Neural cell (in vitro differentiated cells): ENCODE data around the gene COX7A2L. TPM values are rescaled to one million over a fixed set of nuclear protein-coding genes. Genes with fewer than 3 reads are reported as not detected.

ENCODE experiments used
- H2AFZ ChIP-seq: fragments of 200-600, 300-800 bp; sonication (generic), shearing (Covaris generic); 2 replicates; pipeline ENCODE4 v1.6.0; 2014; ENCODE audit warnings: low read depth, mild to moderate bottlenecking, antibody characterized with exemption, low read length, moderate library complexity
- H3F3A ChIP-seq: fragments of 200-600 bp; shearing (Covaris generic); 2 replicates; pipeline ENCODE4 v1.6.1; 2016; ENCODE audit warnings: mild to moderate bottlenecking, moderate library complexity, mixed read lengths, antibody characterized with exemption, low read length; ENCODE audit not compliant: insufficient read depth, poor library complexity, severe bottlenecking
- H3K27ac ChIP-seq: fragments of 200-600, 300-800 bp; sonication (generic), shearing (Covaris generic); 2 replicates; pipeline ENCODE4 v1.5.1; 2014; ENCODE audit warnings: mild to moderate bottlenecking, low read length, moderate library complexity
- H3K27me3 ChIP-seq: fragments of 300-800, 200-600 bp; sonication (generic), shearing (Covaris generic); 2 replicates; pipeline ENCODE4 v1.6.0; 2014; ENCODE audit warnings: mild to moderate bottlenecking, low read depth, low read length, moderate library complexity; ENCODE audit not compliant: insufficient read depth
- H3K36me3 ChIP-seq: fragments of 300-800, 200-600 bp; sonication (generic), shearing (Covaris generic); 2 replicates; pipeline ENCODE4 v1.5.1; 2014; ENCODE audit warnings: mild to moderate bottlenecking, antibody characterized with exemption, low read length, moderate library complexity; ENCODE audit not compliant: insufficient read depth
- H3K4me2 ChIP-seq: fragments of 300-800, 200-600 bp; sonication (generic), shearing (Covaris generic); 2 replicates; pipeline ENCODE4 v1.6.0; 2014; ENCODE audit warnings: mild to moderate bottlenecking, low read length
- H3K4me3 ChIP-seq: fragments of 300-800, 200-600 bp; sonication (generic), shearing (Covaris generic); 2 replicates; pipeline ENCODE4 v1.5.1; 2014; ENCODE audit warnings: mild to moderate bottlenecking, low read length, moderate library complexity
- H3K79me2 ChIP-seq: fragments of 200-600 bp; shearing (Covaris generic); replicated peaks from 2 replicates; pipeline ENCODE4 v1.6.0; 2014; ENCODE audit warnings: mild to moderate bottlenecking, low read length, moderate library complexity; ENCODE audit not compliant: insufficient read depth
- H3K9ac ChIP-seq: fragments of 300-800, 200-600 bp; sonication (generic), shearing (Covaris generic); 2 replicates; pipeline ENCODE4 v1.6.1; 2016; ENCODE audit warnings: mild to moderate bottlenecking, low read length, mixed read lengths
- H3K9me2 ChIP-seq: fragments of 200-600 bp; shearing (Covaris generic); 2 replicates; pipeline ENCODE4 v1.6.1; 2016; ENCODE audit warnings: mild to moderate bottlenecking, low read length, mixed read lengths; ENCODE audit not compliant: insufficient read depth
- H3K9me3 ChIP-seq: fragments of 200-600, 300-800 bp; sonication (generic), shearing (Covaris generic); 2 replicates; pipeline ENCODE4 v1.6.1; 2016; ENCODE audit warnings: mild to moderate bottlenecking, mixed run types, low read length, moderate library complexity, mixed read lengths
- H4K20me1 ChIP-seq: fragments of 200-600 bp; shearing (Covaris generic); 2 replicates; pipeline ENCODE4 v1.6.1; 2016; ENCODE audit warnings: mild to moderate bottlenecking, mixed run types; ENCODE audit not compliant: insufficient read depth
- CTCF ChIP-seq: fragments of 450-650 bp; IDR thresholded peaks from 2 replicates; pipeline ENCODE4 v1.5.1; 2014; ENCODE audit warnings: antibody characterized with exemption, mild to moderate bottlenecking, moderate library complexity; ENCODE audit not compliant: poor library complexity, severe bottlenecking
- EP300 ChIP-seq: fragments of 450-650 bp; conservative IDR thresholded peaks from 2 replicates; pipeline ENCODE4 v1.6.1; 2014; ENCODE audit warnings: antibody characterized with exemption, mild to moderate bottlenecking, moderate library complexity; ENCODE audit not compliant: poor library complexity, severe bottlenecking
- EZH2 ChIP-seq: fragments of 200-600, 300-800 bp; shearing (Covaris generic), sonication (generic); IDR thresholded peaks from 2 replicates; pipeline ENCODE4 v1.6.1; 2014; ENCODE audit warnings: antibody characterized with exemption, low read length, borderline replicate concordance, mild to moderate bottlenecking; ENCODE audit not compliant: insufficient read depth, poor library complexity, severe bottlenecking
- MXI1 ChIP-seq: fragments of 450-650 bp; conservative IDR thresholded peaks from 2 replicates; pipeline ENCODE4 v1.6.1; 2014; ENCODE audit warnings: antibody characterized with exemption, mild to moderate bottlenecking; ENCODE audit not compliant: poor library complexity, severe bottlenecking
- POLR2AphosphoS5 ChIP-seq: IDR thresholded peaks from 2 replicates; pipeline ENCODE4 v1.6.1; 2012
- RAD21 ChIP-seq: fragments of 450-650 bp; conservative IDR thresholded peaks from 2 replicates; pipeline ENCODE4 v1.6.1; 2014; ENCODE audit warnings: antibody characterized with exemption, mild to moderate bottlenecking, moderate library complexity
- REST ChIP-seq: IDR thresholded peaks from 2 replicates; pipeline ENCODE4 v1.6.1; 2012; ENCODE audit warnings: borderline replicate concordance
- SMC3 ChIP-seq: fragments of 450-650 bp; conservative IDR thresholded peaks from 2 replicates; pipeline ENCODE4 v1.6.1; 2014; ENCODE audit warnings: antibody characterized with exemption, mild to moderate bottlenecking, moderate library complexity; ENCODE audit not compliant: poor library complexity
- TAF1 ChIP-seq: IDR thresholded peaks from 2 replicates; pipeline ENCODE4 v1.6.1; 2012; ENCODE audit warnings: low read depth
- polyA plus RNA-seq: library from polyadenylated mRNA; depleted of rRNA; stranded (reverse); fragments of >200 nt; gene quantifications from 2 replicates; pipeline ENCODE4 v1.2.3, GENCODE V29; 2014

COX7A2L gene
- polyA plus RNA-seq, 1 donor from 2014 or later: 425 TPM

- H2AFZ ChIP-seq: no peak overlapping the region
- H3F3A ChIP-seq: no peaks in the 10 kb centered on the region
- no peak overlapping the region for H3K27ac ChIP-seq
- no peak overlapping the region for H3K4me2 ChIP-seq
- no peaks in the 10 kb centered on the region for H3K9me3 ChIP-seq
- TF ChIP-seq EZH2 (no peak), RAD21 (no peak), POLR2AphosphoS5 (no peak), TAF1 (no peak), CTCF (no peak), SMC3 (no peak), MXI1 (no peak), REST (no peak), EP300 (no peak)
- H3K79me2 ChIP-seq: no peaks in the 10 kb centered on the region
- H3K9me2 ChIP-seq: no peaks in the 10 kb centered on the region
- no peaks in the 10 kb centered on the region for H4K20me1 ChIP-seq
- no peaks in the 10 kb centered on the region for H3K27me3 ChIP-seq
- no peaks in the 10 kb centered on the region for H3K36me3 ChIP-seq
- no peak overlapping the region for H3K9ac ChIP-seq
- H3K4me3 ChIP-seq: no peak overlapping the region
Observed at GRCh38 chr2:42378415-42378814, 17.4 kb upstream of the COX7A2L start.

- Histone ChIP-seq H3K27ac (no peak overlapping the region), H3F3A (no peaks in the 10 kb centered on the region), H3K4me3 (no peak overlapping the region), H4K20me1 (no peaks in the 10 kb centered on the region), H3K36me3 (no peaks in the 10 kb centered on the region), H3K9ac (no peak overlapping the region), H2AFZ (no peak overlapping the region), H3K27me3 (no peaks in the 10 kb centered on the region), H3K9me3 (no peaks in the 10 kb centered on the region), H3K79me2 (no peaks in the 10 kb centered on the region), H3K9me2 (no peaks in the 10 kb centered on the region), H3K4me2 (no peak overlapping the region)
- TF ChIP-seq POLR2AphosphoS5: no peak
- TF ChIP-seq EP300: no peak
- no peak for TF ChIP-seq EZH2
- no peak for TF ChIP-seq SMC3
- TF ChIP-seq TAF1: no peak
- TF ChIP-seq RAD21: no peak
- no peak for TF ChIP-seq REST
- no peak for TF ChIP-seq CTCF
Observed at GRCh38 chr2:42376758-42377157, 15.7 kb upstream of the COX7A2L start.
